ENCODE measurements around the gene C1QTNF4. TPM values are rescaled to one million over a fixed set of nuclear protein-coding genes. Genes with fewer than 3 reads are reported as not detected.
A peak's percentile ranks its signal among the peaks of the same experiment; 100 is the strongest.

Gene C1QTNF4
- total RNA-seq, 1 donor from 2014 or later: 0.20 TPM

GRCh38 chr11:47586098-47586855 is 7.9 kb downstream of the C1QTNF4 start, which contains the start of gene FAM180B:
TSS of gene FAM180B (plus strand) at chr11:47586678. CDS start at chr11:47586769, 91 bp downstream.
- TF ChIP-seq CTCF (IDR thresholded peaks at IDR 0.05; ENCODE audit: insufficient read depth, low read depth, low read length): no peak
- no peak for TF ChIP-seq EZH2 (IDR thresholded peaks at IDR 0.05; ENCODE audit: insufficient read depth, low read length)
- Histone ChIP-seq H3K36me3 (ENCODE audit: insufficient read depth, low read length) (peaks cover 20% of the 10 kb centered on the region), H3K9me3 (ENCODE audit: insufficient read depth, low read depth, low read length) (no peaks in the 10 kb centered on the region), H3K4me3 (ENCODE audit: insufficient read depth, low read depth, low read length) (no peak within 1 kb of the TSS), H3K9ac (ENCODE audit: low read length) (no peak within 1 kb of the TSS), H3K27me3 (ENCODE audit: insufficient read depth, low read length) (peaks cover 4% of the 10 kb centered on the region), H3K27ac (ENCODE audit: low read depth, low read length) (no peak within 1 kb of the TSS), H3K79me2 (ENCODE audit: insufficient read depth, low read length) (no peaks in the 10 kb centered on the region), H2AFZ (ENCODE audit: low read depth, low read length) (no peak within 1 kb of the TSS), H3K4me2 (ENCODE audit: low read length) (no peak within 1 kb of the TSS), H4K20me1 (ENCODE audit: insufficient read depth, low read length) (peaks cover 11% of the 10 kb centered on the region), H3K4me1 (ENCODE audit: insufficient read depth, low read length) (no peaks in the 10 kb centered on the region)
- Mint-ChIP-seq H3K4me1 (ENCODE audit: low read depth, unreplicated experiment) (no peaks in the 10 kb centered on the region), H3K4me3 (ENCODE audit: unreplicated experiment) (no peak within 1 kb of the TSS), H3K9me3 (ENCODE audit: unreplicated experiment) (no peaks in the 10 kb centered on the region), H3K36me3 (ENCODE audit: low read depth, unreplicated experiment) (peaks cover 31% of the 10 kb centered on the region), H3K27ac (ENCODE audit: unreplicated experiment) (no peak within 1 kb of the TSS), H3K27me3 (ENCODE audit: low read depth, unreplicated experiment) (peaks cover 5% of the 10 kb centered on the region)
- DNase-seq (ENCODE audit: low read depth): no peak
- FAIRE-seq: no peak

- Histone ChIP-seq H3K36me3 (ENCODE audit: insufficient read depth, low read length) (peaks cover 20% of the 10 kb centered on the region), H3K9me3 (ENCODE audit: insufficient read depth, low read depth, low read length) (no peaks in the 10 kb centered on the region), H4K20me1 (ENCODE audit: insufficient read depth, low read length) (peaks cover 11% of the 10 kb centered on the region), H3K4me1 (ENCODE audit: insufficient read depth, low read length) (peaks cover 6% of the 10 kb centered on the region), H3K27ac (ENCODE audit: low read depth, low read length) (no peak overlapping the region), H3K27me3 (ENCODE audit: insufficient read depth, low read length) (no peaks in the 10 kb centered on the region), H2AFZ (ENCODE audit: low read depth, low read length) (no peak overlapping the region), H3K9ac (ENCODE audit: low read length) (no peak overlapping the region), H3K4me2 (ENCODE audit: low read length) (no peak overlapping the region), H3K4me3 (ENCODE audit: insufficient read depth, low read depth, low read length) (no peak overlapping the region), H3K79me2 (ENCODE audit: insufficient read depth, low read length) (peaks cover 21% of the 10 kb centered on the region)
- no peak overlapping the region for H3K27ac Mint-ChIP-seq (ENCODE audit: unreplicated experiment)
- H3K9me3 Mint-ChIP-seq (ENCODE audit: unreplicated experiment): no peaks in the 10 kb centered on the region
- TF ChIP-seq EZH2 (IDR thresholded peaks at IDR 0.05; ENCODE audit: insufficient read depth, low read length) (no peak), CTCF (IDR thresholded peaks at IDR 0.05; ENCODE audit: insufficient read depth, low read depth, low read length) (no peak)
- H3K4me3 Mint-ChIP-seq (ENCODE audit: unreplicated experiment): peak overlapping the region; percentile 68
- no peak for DNase-seq (ENCODE audit: low read depth)
- H3K27me3 Mint-ChIP-seq (ENCODE audit: low read depth, unreplicated experiment): peaks cover 2% of the 10 kb centered on the region
- H3K36me3 Mint-ChIP-seq (ENCODE audit: low read depth, unreplicated experiment): peaks cover 30% of the 10 kb centered on the region
- no peak for FAIRE-seq
- H3K4me1 Mint-ChIP-seq (ENCODE audit: low read depth, unreplicated experiment): peaks cover 6% of the 10 kb centered on the region
Measured at GRCh38 chr11:47583844-47584243, 10.4 kb downstream of the C1QTNF4 start.
